HG03457 (cell line): ENCODE measurements around the gene EPHA4.

Source experiments
- ATAC-seq: cut with Tn5 transposase; IDR thresholded peaks from one replicate; pipeline ENCODE4 v1.9.1; 2021; ENCODE audit warnings: moderate number of reproducible peaks; ENCODE audit not compliant: unreplicated experiment

The EPHA4 gene

DNA sequence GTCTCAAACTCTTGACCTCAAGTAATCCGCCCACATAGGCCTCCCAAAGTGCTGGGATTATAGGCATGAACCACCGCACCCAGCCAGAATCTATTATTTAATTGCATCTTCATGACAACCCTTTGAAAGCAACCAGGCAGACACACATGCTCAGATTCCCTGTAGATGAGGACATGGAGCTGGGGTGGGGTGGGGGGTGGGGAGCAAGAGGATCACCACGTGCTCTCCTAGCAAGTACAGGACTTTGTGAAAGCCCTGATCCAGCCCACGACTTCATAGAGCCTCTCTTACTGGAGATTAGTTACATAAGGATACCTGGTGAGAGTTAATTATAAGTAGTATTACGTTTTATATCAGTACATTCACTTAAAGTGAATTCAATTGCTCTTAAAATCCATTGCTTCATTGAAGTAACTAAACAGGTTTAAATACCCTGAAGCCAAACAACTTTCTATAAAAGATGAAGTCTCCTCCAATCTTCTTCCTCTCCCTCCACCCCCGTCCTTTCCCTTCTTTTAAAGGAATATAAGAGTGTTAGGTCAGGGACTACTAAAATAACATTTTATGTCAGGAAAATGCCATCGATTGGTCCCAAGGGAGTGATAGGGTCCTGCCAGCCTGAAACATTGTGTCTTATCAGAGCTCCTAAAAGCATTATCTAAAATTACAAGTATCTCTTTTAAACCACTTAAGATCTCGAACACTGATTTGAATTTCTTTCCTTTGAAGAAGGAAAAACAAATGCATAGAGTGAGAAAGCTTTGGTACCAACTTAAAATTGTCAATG, 123.9 kb downstream of the EPHA4 start:
- ATAC-seq: no peak

DNA sequence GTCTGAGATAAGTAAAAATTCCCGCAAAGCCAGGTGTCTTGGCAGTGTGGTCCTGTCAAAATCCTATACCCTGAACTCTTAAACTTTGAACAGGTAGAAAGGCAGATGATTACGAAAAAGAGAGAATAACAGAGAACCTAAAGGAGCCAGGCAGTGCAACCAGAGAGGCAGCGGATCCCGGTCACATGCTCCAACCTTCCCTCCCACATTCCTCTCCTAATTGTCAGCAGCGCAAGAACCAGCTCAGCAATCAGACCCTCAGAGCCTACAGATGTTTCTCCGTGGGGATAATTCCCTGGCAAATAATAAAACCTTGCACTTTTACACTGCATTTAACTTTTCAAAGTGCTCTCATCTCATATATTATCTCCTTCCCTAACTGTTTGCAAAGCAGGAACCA, 124.8 kb downstream of the EPHA4 start:
- ATAC-seq: no peak

DNA sequence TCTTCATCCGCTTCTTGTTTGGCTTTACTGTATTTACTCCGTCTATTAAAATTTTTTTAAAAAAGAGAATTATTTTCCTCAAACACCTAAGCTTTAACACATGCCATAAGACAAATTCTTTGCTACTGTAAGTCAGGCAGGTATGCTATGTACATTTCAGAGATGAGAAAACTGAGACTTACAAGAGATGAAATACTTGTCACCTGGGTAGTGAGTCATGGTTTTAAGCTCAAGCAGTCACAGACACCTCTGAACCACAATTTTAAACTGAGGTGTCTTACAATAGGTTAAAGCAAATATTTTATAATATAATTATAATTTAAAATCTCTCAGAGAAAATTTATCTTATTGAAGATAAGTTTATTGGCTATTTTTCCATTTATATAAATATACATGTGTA, 126.0 kb downstream of the EPHA4 start:
- ATAC-seq: no peak

DNA sequence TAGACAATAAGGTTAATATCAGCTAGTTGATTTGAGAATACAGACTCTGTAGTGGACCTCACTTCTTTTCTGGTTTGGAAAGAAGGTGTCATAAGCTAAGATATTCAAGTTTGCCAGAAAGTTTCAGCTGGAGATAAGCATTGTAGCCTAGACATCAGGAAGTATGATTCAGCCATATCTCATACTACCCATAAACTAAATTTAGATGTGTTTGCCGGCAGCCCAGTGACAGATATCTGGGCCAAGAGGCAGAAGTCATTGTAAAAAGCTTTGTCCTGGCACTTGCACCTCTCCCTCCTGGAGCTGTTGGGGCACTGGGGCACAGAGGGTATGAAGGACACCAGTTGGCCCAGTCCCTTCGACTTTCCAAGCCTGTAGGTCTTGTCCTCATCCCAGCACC, 128.0 kb downstream of the EPHA4 start:
- no peak for ATAC-seq

DNA sequence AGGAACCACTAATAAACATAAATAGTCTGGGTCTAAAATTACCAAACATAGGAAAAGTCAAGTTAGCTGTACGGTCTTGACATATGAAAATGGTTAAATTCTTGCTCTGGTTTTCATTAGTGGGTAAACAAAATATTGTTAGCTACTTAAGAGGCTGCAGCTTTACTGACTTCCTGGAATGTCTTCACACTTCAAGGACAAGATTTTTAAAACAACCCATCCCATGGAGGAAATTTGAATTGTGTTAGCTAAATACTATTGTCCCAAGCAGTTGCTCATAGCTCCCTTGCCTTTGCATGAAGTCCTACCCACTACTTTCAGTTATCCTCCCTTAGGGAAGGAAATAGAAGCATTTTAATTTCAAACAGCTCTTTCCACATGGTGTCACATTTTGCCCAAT, 128.5 kb downstream of the EPHA4 start:
- ATAC-seq: no peak

DNA sequence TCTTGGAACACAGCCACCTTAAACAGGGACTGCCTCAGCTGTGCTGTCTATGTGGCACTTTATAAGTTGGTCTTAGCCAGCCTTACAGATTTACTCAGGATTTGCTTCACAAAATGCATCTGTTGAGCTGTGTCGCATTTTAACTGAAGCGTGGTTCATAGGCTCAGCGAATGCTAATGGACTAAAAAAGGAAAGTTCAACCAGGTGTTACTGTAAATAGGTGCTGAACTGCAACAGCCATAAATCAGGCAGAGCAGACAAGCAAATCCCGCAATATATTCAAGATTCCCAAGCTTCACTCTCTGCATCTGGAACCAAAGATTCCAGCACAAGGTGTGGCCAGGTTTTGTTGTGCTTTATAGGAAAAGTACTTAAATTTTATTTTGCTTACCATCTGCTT, 130.0 kb downstream of the EPHA4 start:
- no peak for ATAC-seq

DNA sequence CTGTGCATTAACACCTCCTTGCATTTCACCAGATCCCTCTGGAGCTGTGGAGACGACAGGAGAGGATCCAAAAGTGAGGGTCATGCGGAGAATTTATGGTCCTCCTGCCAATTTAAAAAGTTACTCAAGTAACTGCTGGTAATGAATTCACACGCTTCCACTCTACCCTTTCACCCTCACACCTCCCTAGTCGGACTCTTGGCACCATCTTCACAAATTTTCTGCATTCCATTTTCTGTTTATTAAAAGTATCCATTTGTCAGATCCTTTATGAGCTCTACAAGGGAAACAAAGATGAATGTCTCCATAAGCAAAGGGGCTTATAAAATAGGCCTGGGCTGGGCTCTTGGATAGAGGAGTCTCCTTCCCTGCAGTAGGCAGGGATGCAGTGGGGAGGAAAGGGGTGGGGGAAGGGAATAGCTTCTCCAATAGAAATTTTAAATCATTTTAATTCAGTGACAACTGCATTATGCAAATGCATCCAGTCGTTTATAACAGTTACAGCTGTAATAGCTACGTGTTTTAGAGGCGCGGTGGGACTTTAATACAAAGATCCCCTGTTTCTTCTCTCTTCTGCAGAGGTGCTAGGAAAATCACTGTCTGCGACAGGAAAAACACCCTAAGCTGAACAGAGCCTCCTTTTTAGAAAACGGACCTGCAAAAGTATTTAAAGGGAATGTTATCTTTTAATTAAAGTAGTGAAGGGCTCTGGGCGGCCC, 132.2 kb downstream of the EPHA4 start:
- no peak for ATAC-seq

DNA sequence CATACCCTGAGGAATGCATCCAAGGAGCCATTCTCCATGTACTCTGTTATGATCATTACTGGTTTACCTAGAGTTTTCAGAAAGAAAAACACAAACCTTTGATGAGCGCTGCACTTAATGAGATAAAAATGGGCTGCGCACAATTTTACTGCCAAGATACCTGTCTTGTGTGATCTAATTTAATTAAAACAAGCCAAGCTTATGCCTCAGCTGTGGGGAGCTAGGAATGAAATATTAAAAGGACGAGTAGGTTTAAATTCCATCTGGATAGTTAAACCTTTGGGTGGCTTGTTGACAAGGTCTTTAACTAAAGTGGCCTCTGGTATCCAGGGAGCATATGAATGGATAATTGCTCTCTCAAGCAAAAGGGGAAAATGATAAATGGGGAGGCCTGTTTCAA, 135.0 kb downstream of the EPHA4 start:
- no peak for ATAC-seq

DNA sequence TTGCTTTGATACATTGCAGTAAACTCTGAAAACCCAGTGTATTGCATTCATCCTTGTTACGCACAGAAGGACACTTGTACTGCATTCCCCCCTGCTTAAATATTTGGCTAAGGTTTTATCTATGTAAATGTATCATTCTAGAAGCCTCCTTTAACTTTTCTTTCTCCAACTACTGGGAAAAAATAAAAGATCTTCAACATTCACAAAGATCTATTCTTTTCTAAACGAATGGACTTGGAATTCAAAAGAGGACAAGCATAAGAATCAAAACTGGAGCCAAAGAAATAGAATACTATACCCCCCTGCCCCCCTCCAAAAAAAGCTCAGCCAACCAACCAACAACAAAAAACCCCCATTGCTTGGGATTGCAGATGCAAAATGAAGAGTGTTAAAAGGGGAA, 136.9 kb downstream of the EPHA4 start:
- ATAC-seq: no peak

DNA sequence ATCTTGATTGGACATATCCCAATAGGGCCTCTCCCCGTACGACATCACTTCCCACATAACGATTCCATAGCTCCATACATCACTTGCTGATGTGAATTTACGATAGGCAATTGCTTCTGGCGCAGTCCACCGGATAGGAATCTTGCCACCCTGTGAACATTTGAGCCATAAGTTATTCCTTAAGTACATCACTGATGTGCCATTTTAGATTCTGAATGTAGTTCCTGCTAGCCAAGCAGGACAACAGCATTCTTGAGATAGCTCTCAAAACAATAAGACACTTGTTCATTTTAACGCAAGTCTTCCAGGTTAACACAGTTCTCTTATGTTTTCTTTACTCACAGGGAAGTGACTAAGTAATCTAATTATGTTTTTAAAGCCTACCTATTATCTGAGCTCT, 138.0 kb downstream of the EPHA4 start:
- ATAC-seq: no peak

DNA sequence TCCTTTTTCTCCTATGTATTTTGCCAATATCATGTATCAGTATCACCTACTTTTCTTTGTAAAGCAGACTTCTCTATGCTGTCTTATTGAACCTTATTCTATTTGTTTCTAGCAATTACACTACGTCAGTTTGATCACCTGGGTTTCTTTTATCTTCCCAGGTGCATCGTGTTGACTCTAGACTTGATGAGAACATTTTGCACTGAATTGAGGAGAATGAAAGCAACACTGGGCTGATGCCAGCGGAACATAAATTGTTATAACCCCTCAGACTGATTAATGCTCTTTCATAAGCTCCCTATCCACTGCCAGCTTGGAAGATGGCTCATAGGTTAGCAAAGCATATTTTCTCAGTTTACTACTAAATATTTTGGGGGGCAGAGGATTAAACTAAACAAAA, 140.6 kb downstream of the EPHA4 start:
- ATAC-seq: no peak

DNA sequence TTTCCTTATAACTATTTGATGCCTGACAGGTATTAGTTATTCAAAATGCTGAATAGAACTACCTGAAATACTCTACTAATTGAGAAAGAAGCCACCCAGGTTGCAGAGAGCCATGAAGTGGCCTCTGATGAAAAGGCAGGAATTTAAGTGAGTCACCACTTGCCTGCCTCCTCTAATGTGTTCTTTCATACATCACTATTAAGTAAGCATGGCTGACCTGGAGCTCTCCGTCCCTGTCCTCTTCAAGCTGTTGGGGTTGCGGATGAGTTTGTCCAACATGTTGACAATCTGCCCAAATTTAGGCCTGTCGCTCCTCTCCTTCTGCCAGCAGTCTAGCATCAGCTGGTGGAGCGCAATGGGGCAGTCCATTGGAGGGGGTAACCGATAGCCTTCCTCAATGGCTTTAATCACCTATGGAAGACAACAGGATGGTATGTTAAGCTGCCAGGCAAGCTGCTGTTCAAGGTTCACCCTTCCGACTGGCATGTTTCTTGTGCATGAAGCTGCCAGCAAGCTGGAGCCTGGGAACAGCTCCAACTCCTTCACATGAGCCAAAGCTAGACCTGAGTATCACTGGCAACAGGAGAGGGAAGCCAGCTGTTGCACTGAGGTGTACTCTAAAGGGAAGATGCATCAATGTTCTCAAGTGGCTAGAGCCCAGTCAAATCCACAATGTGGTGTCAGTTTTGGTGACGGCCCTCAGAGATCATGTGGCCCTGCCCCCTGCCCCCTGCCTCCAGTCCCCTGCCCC, 142.2 kb downstream of the EPHA4 start:
- ATAC-seq: no peak

DNA sequence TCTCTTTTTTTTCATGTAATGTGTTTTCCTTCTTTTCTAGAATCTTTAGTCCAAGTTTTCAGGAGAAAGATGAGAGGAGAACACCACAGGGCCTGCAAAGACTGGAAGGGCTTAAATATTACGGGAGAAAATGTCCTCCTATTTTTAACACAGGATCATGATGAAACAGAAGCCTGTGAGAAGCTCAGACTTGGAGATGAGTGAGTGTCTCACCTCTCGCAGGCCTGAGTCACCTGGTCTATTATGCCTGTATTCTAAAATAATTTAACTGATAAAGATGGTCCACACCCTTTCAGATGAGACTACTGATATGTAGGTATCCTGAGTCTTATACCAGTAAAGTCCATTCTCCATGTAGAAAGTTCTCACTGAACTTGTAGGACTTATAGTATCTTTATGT, 143.2 kb downstream of the EPHA4 start:
- ATAC-seq: no peak

DNA sequence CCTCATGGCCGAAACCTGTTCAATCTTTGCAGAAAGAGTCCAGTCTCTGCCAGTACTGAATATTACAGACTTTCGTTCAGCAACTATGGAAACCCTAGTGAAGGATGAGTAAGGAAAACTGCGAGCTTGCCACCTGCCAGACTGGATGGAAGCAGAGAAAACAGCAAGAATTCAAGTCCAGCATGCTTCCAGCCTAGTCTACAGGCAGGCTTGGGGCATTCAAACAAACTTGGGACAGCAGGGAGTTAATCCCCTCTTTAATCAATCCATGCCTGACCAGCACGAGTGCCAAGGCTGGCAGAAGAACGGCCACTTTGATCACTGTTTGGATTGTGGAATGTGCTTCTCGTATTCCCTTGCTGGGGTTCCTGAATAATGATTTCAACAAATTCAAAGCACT, 145.2 kb downstream of the EPHA4 start:
- ATAC-seq: no peak

DNA sequence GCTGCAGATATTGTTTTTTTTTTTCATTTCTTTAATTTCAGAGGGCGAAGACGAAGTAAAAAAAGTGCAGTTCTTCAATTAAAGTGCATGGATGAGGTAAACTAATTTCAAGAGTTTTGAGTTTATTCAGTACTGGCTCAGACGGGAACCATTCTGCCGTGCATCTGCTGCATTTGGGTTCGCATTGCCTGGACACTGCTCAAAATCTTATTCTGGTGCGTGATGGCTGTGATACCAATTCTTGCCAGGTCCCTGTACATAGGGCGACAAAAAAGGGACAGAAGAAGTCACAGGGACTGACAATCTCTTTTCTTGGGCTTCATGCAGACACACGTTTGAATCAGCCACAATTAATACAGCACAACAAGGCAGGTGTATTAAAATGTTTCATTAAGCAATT, 146.2 kb downstream of the EPHA4 start:
- ATAC-seq: no peak

DNA sequence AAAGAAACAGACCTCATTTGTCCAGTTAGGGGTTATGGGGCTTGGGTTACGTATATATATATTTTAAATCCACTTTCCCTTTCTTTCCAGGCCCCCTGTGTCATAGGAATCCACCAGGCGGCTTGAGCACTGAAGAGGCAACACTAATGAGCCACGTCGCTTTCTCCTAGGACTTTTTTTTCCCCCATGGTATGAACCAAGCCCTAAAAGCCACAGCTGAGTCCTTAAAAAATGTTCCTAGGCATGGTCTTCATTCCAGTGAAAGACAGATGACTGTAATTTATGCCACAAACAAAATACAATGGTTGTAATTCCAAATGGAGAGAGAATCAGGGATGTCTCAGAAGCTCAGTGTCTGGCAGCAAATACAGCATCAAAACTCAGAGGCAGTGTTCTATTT, 146.8 kb downstream of the EPHA4 start:
- no peak for ATAC-seq

DNA sequence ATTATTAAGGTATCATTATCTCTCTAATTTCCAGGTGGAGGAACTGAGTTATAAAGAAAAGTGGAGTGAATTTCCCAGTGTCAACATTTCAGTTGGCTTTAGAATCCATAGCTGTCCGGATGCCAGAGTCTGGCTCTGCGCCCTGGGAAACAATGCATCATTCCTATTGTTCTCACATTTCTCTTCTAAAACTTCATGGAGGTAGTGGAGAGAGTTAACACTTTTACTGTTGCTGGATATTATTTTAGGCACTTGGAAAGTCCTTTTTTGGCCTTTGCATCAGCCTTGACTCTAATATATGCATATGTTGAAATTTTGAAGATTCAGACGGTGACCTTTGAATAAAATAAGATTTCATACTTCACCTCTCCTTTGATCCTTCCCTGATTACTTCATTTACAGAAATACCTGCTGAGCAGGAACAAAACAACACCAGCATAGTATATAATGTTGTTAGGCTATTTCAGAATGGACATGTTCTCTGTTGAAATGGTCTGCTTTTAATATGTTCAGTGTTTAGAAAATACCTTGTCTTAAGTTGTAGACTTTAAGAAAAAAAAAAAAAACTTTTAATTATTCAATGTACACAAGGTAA, 148.8 kb downstream of the EPHA4 start:
- no peak for ATAC-seq

DNA sequence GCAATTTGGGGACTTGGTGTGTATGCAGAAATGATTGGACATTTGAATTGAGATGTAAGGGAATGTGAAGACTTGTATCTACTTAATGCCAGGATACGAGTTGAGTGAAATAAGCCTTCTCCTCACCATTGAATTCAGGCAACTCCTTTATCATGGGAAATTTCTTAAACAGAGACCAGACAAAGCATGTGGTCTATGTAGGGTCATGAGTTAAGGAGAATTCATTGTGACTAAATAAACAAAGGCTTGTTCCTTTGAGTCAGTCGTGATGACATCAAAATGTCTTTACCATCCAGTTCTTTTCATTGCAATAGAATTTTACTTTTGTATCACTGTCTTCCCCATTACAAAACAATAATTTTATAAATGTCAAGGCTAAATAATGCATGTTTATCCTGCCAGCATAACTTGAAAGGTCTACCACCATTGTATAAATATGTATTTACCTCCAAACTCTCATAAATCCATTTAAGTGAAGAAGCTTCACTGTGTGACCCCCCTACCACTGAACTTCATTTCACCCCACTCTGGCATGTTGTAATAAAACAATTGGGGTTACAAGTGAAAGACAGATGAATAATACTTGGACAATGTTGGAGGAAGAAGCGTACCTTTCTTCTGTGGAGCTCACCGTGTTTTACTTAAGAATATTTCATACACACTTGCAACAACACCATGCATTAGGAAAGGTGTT, 149.4 kb downstream of the EPHA4 start:
- ATAC-seq: no peak

DNA sequence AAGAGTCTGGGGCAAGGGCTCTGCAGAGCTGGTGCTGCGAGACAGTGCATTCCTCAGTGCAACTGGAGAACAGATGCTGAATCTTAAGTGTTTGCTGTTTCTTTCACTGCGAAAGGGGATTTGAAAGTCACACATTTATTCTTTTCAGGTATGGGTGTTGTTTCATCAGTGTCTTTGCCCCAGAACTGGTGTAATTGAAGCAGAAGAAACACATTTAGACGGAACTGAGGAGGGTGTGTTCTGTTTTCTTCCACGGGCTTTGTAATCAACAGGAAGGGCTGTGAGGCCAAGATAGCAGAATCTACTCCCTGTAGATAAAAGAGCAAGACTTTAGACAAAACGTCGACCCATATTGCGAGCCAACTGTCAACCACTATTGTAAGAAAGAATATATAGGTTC, 151.9 kb downstream of the EPHA4 start:
- no peak for ATAC-seq

DNA sequence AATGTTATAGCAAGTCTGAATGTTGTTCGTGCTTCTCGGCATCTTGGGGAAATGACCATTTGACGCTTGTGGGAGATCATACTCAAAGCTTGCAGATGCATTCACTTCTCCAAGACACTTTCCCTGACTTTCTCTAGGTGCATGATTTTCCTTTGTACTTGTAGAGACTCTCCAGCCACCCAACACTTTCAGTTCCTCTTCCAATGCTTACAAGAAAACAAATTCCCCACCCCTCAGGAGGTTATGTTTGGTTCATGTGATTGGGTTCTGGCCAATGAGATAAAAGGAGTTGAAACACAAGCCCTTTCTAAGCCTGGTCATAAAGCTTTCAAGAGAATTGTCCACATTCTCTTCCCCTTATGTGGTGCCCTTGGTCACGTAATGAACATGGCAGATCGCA, 156.3 kb downstream of the EPHA4 start:
- ATAC-seq: no peak

DNA sequence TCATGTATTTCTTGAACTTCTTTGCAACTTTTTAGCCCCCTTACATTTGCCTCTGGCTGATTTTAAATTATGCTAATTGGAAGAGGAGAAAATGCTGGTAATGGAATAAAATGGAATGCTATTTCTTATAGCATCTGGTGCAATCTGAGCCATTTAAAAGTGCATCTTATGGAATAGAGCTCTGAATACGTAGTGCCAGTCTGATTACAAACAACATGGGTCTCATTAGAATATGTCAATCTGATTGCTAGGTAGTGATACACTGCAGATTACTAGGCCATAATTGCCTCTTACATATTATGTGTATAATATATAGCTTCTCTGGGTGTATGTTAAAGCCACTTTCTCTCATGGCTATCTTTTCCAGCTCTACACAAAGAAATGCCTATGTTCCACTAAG, 159.1 kb downstream of the EPHA4 start:
- no peak for ATAC-seq
